ENCODE data around the gene MEIS2.

Gene MEIS2

DNA sequence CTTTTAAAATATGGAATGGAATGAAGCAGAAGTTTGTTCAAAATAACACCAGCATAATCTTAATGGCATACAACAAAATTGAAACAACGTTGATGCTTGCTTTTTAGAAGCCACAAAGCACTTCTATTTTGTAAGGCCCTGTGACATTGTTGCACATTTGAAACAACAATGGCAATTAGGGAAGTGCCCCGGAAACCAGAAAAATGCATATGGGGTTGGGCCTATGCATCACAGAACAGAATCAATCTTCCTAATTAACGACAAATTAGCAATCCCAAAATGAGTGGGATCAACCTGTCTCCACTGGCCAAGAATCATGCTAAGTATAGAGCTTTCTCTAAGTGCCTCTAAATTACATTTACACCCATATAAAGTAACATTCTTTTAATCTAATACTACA lies 168.9 kb downstream of the MEIS2 start:
- POLR2A ChIA-PET: no interaction called here
- TF ChIP-seq, protein P1, sequence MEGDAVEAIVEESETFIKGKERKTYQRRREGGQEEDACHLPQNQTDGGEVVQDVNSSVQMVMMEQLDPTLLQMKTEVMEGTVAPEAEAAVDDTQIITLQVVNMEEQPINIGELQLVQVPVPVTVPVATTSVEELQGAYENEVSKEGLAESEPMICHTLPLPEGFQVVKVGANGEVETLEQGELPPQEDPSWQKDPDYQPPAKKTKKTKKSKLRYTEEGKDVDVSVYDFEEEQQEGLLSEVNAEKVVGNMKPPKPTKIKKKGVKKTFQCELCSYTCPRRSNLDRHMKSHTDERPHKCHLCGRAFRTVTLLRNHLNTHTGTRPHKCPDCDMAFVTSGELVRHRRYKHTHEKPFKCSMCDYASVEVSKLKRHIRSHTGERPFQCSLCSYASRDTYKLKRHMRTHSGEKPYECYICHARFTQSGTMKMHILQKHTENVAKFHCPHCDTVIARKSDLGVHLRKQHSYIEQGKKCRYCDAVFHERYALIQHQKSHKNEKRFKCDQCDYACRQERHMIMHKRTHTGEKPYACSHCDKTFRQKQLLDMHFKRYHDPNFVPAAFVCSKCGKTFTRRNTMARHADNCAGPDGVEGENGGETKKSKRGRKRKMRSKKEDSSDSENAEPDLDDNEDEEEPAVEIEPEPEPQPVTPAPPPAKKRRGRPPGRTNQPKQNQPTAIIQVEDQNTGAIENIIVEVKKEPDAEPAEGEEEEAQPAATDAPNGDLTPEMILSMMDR (IDR thresholded peaks at IDR 0.05; ENCODE audit: control extremely low read depth, extremely low read depth, low read depth, missing control alignments): no peak
- CTCF ChIA-PET: no interaction called here
- DNase-seq (ENCODE audit: extremely low spot score): no peak

DNA sequence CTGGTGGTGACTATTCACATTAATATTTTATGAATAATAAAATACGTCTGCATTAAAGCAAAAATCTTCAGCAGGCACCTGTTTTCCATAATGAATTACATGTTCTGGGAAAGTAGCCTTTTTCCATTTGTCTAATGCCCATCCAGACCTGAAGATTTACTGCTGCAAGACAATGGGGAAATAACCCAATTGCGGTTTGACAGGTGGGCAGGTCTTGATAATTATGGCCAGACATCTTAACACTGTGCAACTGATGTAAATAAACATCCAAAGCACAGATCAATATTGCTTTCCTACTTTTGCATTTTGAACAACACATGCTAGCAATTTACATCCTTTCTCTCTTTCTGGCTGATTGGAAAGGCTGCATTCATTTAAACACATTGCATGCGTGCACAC lies 173.9 kb downstream of the MEIS2 start:
- ChIA-PET POLR2A (no interaction called here), CTCF (no interaction called here)
- no peak for DNase-seq (ENCODE audit: extremely low spot score)
- TF ChIP-seq, protein P1 (IDR thresholded peaks at IDR 0.05; ENCODE audit: control extremely low read depth, extremely low read depth, low read depth, missing control alignments): no peak

DNA sequence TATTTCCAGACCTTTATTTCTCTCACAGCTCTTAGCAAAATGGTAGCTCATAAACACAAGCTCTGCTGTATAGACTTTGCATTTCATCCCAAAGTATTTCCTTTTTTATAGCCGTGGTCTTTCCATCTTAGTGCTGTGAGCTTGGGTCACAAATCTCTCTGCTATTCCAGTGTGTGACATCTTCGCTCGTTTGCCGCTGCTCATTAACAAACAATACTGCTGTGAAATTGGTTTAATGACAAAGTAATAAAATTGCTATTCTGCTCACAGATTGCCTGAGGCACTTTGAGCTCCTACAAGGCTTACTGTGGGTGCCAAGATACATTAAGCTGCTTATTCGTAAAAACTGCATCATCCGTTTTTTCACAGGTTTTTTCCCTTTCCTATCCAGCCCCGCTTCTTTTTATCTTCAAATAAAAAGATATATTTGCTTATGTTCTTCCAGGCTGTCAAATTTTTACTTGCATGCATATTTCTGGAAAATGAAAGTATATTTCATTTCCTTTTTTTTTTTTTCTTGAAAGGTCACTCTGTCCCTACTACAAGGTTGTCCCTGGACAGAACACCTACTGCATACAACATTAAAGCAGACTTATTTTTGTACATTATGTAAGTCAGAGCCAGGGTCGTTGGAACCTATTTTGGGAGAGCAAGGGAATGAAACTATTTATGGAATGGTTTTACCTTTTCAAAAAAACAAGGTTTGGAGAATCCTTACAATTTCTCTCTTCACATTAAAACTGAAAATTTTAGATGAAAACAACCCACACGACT lies 174.5 kb downstream of the MEIS2 start:
- ChIA-PET POLR2A (no interaction called here), CTCF (interaction anchor here (1.5 kb wide), 1 partner anchor 8 kb away, joined by 3 read pairs; no protein-coding TSS in a partner anchor)
- no peak for DNase-seq (ENCODE audit: extremely low spot score)
- TF ChIP-seq, protein P1 (IDR thresholded peaks at IDR 0.05; ENCODE audit: control extremely low read depth, extremely low read depth, low read depth, missing control alignments): no peak

DNA sequence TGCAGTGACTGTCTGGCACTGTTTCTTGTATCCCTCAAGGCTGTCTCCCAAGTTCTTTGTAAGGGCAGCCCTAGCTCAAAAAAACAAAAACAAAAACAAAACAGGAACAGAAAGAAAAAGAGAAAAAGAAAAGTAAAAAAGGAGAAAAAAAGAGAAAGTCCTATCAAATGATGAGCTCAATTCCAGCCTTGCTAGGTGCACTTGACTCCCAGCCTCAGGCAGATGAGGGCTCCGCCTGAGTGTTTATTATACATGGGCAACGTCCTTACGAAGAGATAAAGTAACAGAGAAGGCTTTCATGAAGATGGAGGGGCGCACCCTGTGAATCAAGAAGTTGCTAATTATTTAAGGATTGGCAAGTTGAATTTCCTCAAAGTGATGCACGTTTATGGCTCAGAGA lies 175.3 kb downstream of the MEIS2 start:
- POLR2A ChIA-PET: no interaction called here
- no peak for DNase-seq (ENCODE audit: extremely low spot score)
- TF ChIP-seq, protein P1 (IDR thresholded peaks at IDR 0.05; ENCODE audit: control extremely low read depth, extremely low read depth, low read depth, missing control alignments): no peak
- CTCF ChIA-PET: interaction anchor here (1.5 kb wide), 1 partner anchor 9 kb away, joined by 3 read pairs; no protein-coding TSS in a partner anchor

DNA sequence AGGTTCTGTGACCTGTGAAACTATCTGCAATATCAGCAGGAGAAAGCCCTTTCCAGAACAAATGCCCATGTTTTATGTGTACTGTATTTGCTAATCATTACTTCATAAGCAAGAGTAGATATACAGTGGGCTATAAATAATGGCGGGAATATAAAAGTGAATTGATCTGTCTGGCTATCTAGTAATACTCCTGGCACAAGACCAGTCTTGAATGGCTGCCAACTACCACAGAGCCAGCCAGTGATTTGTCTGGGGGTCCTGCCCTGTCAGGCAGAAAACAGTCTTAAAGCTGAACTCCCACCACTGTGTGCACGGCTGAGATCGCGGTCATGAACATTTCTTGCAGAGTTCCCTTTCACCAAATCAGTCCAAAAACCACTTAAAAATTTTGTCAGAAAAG lies 176.3 kb downstream of the MEIS2 start:
- CTCF ChIA-PET: no interaction called here
- TF ChIP-seq, protein P1 (IDR thresholded peaks at IDR 0.05; ENCODE audit: control extremely low read depth, extremely low read depth, low read depth, missing control alignments): no peak
- no peak for DNase-seq (ENCODE audit: extremely low spot score)
- POLR2A ChIA-PET: no interaction called here

DNA sequence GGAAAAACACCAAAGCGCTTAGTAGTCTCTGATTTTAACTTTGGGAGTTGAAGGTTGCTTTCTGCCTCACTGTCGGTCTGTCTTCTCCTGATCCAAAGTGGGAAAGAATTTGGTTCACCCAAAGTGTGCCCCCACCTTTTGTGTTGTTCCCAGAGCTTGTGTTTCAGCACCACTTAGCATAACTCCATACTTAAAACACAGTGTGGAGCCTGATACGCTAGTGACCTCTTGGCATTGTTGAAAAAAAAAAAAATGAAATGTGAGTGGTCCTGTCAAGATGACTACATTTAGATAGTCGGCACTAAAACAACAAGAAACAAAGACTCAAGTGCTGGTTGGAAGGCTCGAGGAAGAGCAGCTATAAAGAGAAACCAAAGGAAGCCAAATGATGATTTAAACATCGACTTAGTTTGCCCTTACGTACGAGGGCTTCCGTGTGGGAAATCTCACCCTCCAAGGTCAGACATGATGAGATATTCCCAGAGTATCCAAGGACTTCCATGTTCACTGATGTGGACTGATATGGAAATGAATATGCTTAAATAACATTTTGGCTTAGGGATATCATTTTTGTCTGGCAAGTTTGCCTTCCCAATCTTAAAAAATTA lies 178.8 kb downstream of the MEIS2 start:
- CTCF ChIA-PET: interaction anchor here (1.2 kb wide), 1 partner anchor 17 kb away, joined by 3 read pairs; no protein-coding TSS in a partner anchor
- TF ChIP-seq, protein P1 (IDR thresholded peaks at IDR 0.05; ENCODE audit: control extremely low read depth, extremely low read depth, low read depth, missing control alignments): no peak
- no peak for DNase-seq (ENCODE audit: extremely low spot score)
- POLR2A ChIA-PET: no interaction called here

All from GM10248 (cell line).